Measurements from ENCODE around the gene COPS2. TPM values are rescaled to one million over a fixed set of nuclear protein-coding genes. Genes with fewer than 3 reads are reported as not detected.

Gene COPS2
- total and polyA plus RNA-seq, 2 of the 13 experiments (the other 11 are each of a cell fraction or from before 2014, with no cell fraction given) = 37.8 to 66.3 TPM

DNA sequence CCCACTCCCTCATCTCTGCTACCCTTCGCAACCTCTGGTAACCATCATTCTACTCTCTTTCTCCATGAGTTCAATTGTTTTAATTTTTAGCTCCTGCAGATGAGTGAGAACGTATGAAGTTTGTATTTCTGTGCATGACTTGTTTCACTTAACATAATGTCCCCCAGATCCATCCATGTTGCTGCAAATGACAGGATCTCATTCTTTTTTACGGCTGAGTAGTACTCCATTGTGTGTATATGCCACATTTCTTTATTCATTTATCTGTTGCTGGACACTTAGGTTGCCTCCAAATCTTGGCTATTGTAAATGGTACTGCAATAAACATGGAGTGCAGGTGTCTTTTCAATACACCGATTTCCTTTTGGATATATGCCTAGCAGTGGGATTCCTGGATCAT is 26.7 kb upstream of the COPS2 start:
- ATAC-seq = no peak
- Histone ChIP-seq H3K4me2 (ENCODE audit: low read depth, low read length) (no peak overlapping the region), H3K9ac (ENCODE audit: insufficient read depth, low read depth, low read length) (no peak overlapping the region), H4K20me1 (ENCODE audit: insufficient read depth, low read length) (no peaks in the 10 kb centered on the region), H3K27ac (ENCODE audit: extremely low read length, insufficient read depth, low read length) (no peak overlapping the region), H3K4me3 (replicated peaks in 1 of 3; ENCODE audit: insufficient read depth in 1 of 3, low read depth in 2 of 3, low read length in 3 of 3) (no peak overlapping the region), H3K9me3 (ENCODE audit: low read length) (no peaks in the 10 kb centered on the region), H3K4me1 (ENCODE audit: insufficient read depth, low read length) (no peaks in the 10 kb centered on the region), H3K79me2 (ENCODE audit: insufficient read depth, low read length) (no peaks in the 10 kb centered on the region), H3K36me3 (replicated peaks in 1 of 2; ENCODE audit: control insufficient read depth in 1 of 2, insufficient read depth in 2 of 2, low read length in 2 of 2) (no peaks in the 10 kb centered on the region), H3K27me3 (ENCODE audit: control insufficient read depth in 1 of 2, insufficient read depth in 2 of 2, low read length in 2 of 2) (no peaks in the 10 kb centered on the region), H2AFZ (ENCODE audit: low read length) (no peak overlapping the region)
- in situ Hi-C loops (cut with HindIII; ENCODE audit: extremely low pct_ligation_motif_present, low pct_unique_long_range_greater_than_20kb) (no loop called here), intact Hi-C loops (cut with micrococcal nuclease; ENCODE audit: unreplicated experiment) (no loop called here)
- BruUV-seq (replicated peaks) = no TSS peak
- FAIRE-seq = no peak
- TF ChIP-seq CCAR2 (optimal IDR thresholded peaks at IDR 0.05; ENCODE audit: low read depth, low read length) = no peak
- no peak for TF ChIP-seq GABPA (IDR thresholded peaks at IDR 0.05; ENCODE audit: low read depth, low read length)
- no peak for TF ChIP-seq GABPA (CRISPR knock-in tag; IDR thresholded peaks at IDR 0.05; ENCODE audit: low read depth)
- no peak for TF ChIP-seq ZSCAN25 (CRISPR knock-in tag; IDR thresholded peaks at IDR 0.05)
- TF ChIP-seq HNRNPUL1 (IDR thresholded peaks at IDR 0.05; ENCODE audit: low read depth, low read length) = no peak
- no peak for TF ChIP-seq IKZF5 (CRISPR knock-in tag; IDR thresholded peaks at IDR 0.05)
- no peak for TF ChIP-seq PREB (CRISPR knock-in tag; IDR thresholded peaks at IDR 0.05)
- no peak for TF ChIP-seq ZNF230 (CRISPR knock-in tag; IDR thresholded peaks at IDR 0.05)
- TF ChIP-seq MTF2 (CRISPR knock-in tag; IDR thresholded peaks at IDR 0.05; ENCODE audit: borderline replicate concordance) = no peak
- no peak for TF ChIP-seq ZNF468 (CRISPR knock-in tag; IDR thresholded peaks at IDR 0.05)
- no peak for TF ChIP-seq ZFP36L2 (CRISPR knock-in tag; IDR thresholded peaks at IDR 0.05)
- TF ChIP-seq, protein P1, sequence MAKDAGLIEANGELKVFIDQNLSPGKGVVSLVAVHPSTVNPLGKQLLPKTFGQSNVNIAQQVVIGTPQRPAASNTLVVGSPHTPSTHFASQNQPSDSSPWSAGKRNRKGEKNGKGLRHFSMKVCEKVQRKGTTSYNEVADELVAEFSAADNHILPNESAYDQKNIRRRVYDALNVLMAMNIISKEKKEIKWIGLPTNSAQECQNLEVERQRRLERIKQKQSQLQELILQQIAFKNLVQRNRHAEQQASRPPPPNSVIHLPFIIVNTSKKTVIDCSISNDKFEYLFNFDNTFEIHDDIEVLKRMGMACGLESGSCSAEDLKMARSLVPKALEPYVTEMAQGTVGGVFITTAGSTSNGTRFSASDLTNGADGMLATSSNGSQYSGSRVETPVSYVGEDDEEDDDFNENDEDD (CRISPR knock-in tag; IDR thresholded peaks at IDR 0.05; ENCODE audit: borderline replicate concordance) = no peak
- TF ChIP-seq ZFP90 (CRISPR knock-in tag; IDR thresholded peaks at IDR 0.05; ENCODE audit: borderline replicate concordance) = no peak
- no peak for TF ChIP-seq ZNF792 (CRISPR knock-in tag; IDR thresholded peaks at IDR 0.05)
- TF ChIP-seq ZNF563 (CRISPR knock-in tag; IDR thresholded peaks at IDR 0.05) = no peak
- TF ChIP-seq ZMYM3 (CRISPR knock-in tag; IDR thresholded peaks at IDR 0.05) = no peak
- no peak for TF ChIP-seq ZFP1 (CRISPR knock-in tag; IDR thresholded peaks at IDR 0.05)
- TF ChIP-seq MAFK (conservative IDR thresholded peaks at IDR 0.05 in 1 of 2, IDR thresholded peaks at IDR 0.05 in 1 of 2; ENCODE audit: low read length in 2 of 2) = no peak
- no peak for TF ChIP-seq SMAD1 (CRISPR knock-in tag; IDR thresholded peaks at IDR 0.05; ENCODE audit: borderline replicate concordance, low read depth)
- WGBS (ENCODE audit: low lambda C conversion rate) = 96% methylated on average over 4 of the region's 4 CpGs
- no peak for DNase-seq (ENCODE audit: low spot score)
- ChIA-PET CTCF (ENCODE audit: low intra/inter-chr PET ratio, low total read pairs) (no interaction called here), POLR2A (no interaction called here)

Data from HepG2 (cell line).